SH-SY5Y (cell line): Measurements from ENCODE around the gene TRIM43B.

Experiments used
- GATA2 ChIP-seq: IDR thresholded peaks from 2 replicates; pipeline ENCODE4 v1.6.1; 2011; ENCODE audit warnings: mild to moderate bottlenecking, low read depth, low read length
- GATA3 ChIP-seq: IDR thresholded peaks from 2 replicates; pipeline ENCODE4 v1.6.1; 2011; ENCODE audit warnings: low read depth, mild to moderate bottlenecking, low read length, moderate library complexity

DNA sequence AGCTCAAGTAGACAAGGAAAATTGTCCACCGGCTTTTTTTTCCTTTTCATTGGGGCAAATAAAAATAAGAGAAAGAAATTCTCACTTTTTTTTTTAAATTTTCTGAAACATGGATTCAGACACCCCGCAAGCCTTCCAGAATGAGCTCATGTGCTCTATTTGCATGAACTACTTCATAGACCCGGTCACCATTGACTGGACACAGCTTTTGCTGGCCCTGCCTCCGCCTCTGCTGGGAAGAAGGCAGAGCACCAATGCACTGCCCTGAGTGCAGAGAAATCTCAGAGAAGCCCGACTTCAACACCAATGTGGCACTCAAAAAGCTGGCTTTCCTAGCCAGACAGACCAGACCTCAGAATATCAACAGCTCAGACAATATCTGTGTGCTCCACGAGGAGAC lies 30.2 kb upstream of the TRIM43B start:
- TF ChIP-seq GATA2, result no peak
- no peak for TF ChIP-seq GATA3
